CMK (cell line): Measurements from ENCODE around the gene LIX1.
"Not testable (repeated sequence)": the region's sequence is repeated elsewhere in the genome, so short reads cannot be mapped to it uniquely, and the experiment has no call there.

Experiments used
- DNase-seq: peaks from one replicate; pipeline ENCODE4 v3.0.0-alpha.2; 2010; ENCODE audit warnings: low read depth

LIX1 gene

DNA sequence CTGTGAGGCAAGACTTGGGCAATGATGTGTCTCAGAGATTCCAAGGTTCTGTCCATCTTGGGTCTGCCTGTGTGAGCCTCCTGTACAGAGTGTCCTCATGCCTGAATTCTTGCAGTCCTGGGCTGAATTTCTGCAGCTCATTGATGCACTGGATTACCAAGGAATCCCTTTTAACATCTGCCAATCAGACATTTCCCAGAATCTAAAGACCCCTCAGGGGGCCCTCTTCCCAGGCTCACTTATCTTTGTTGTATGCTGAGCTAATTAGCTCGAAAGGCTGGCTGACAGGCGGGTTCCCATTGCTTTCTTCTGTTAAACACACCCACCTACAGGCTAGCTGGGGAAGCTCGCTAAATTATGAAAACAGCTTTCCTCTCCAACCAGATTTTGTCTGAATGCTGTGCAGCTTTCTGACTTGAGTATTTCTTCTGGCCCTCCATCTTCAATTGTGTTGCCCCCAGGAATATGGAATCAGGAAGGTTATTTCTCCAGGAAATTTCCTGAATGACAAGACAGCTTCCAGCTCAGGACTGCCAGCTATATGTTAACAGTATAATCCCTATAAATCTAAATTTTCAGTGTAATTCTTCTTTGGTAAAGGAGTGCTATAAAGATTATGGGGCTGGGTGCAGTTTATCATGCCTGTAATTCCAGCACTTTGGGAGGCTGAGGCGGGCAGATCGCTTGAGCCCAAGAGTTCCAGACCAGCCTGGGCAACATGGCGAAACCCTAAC lies at the start of gene LIX1:
Gene LIX1 (minus strand): TSS at position 91 of the 734 bp plus-strand sequence. CDS start 35 bp downstream, at position 56.
- DNase-seq, result no peak

DNA sequence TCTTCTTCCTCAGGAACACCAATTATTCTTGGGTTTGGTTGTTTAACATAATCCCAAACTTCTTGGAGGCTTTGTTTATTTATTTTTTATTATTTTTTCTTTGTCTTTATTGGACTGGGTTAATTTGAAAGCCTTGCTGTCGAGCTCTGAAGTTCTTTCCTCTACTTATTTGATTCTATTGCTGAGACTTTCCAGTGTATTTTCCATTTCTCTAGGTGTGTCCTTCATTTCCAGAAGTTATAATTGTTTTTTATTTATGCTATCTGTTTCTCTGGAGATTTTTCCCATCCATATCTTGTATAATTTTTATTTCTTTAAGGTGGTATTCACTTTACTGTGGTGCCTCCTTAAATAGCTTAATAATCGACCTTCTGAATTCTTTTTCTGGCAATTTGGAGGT lies 49.5 kb upstream of the LIX1 start:
- DNase-seq, result no peak

DNA sequence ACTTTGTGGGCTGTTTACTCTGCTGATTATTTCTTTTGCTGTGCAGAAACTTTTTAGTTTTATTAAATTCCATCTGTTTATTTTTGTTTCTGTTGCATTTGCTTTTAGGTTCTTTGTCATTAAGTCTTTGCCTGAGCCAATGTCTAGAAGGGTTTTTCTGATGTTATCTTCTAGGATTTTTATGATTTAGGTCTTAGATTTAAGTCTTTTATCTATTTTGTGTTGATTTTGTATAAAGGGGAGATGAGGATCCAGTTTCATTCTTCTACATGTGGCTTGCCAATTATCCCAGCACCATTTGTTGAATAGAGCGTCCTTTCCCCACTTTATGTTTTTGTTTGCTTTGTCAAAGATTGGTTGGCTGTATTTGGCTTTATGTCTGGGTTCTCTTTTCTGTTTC lies 47.1 kb upstream of the LIX1 start:
- not testable (repeated sequence) for DNase-seq

DNA sequence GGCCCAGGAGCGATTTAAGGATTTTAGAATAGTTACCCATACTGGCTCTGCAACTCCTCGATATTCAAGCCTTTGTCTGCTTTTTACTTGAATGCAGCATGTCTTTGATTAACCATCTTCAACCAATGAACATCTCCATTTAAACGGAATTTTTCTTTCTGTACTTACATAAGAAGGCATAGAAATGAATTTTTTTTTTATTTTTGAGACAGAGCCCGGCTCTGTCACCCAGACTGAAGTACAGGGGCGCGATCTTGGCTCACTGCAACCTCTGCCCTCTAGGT lies 41.5 kb upstream of the LIX1 start:
- no peak for DNase-seq

DNA sequence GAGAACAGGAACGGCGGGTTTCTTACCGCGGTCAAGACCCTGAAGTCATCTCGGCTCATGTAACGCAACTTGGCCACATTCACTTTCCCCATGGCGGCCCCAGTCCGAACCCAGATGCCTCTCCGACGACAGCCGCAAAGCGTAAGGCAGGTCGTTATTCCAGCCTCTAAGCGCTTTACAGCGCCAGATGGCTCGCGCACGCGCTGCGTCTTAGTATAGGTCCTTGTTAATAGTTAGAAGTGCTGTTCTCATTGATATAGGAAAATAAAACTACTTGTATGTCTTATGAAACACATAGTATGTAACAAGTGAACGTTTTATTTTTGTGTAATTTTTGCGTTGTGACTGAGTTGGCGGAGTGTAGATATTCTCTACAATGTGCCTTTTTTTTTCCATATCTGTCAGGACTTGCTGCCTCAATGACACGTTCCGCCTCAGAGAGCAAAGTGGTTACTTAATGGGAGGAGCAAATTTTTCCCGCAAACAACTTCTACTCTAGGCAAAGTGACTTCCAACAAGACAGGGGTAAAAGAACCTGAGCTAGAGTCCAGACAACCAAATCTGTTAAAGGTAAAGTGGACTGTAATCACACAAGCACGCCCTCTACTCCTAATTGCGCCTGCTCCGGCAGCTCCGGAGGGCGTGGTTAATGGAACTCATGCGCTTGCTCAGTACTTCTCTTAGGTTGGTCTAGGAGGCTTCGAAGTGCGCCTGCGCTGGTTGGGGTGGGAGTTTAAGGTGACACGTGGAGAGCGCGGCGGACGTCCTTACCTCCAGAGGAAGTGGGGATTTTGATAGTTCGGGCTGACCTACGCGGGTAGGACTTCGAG lies 40.9 kb upstream of the LIX1 start, which contains the start of gene RIOK2:
Gene RIOK2 (minus strand): TSS at position 148 of the 830 bp plus-strand sequence. CDS start 56 bp downstream, at position 92.
- DNase-seq, result peak; percentile 92

DNA sequence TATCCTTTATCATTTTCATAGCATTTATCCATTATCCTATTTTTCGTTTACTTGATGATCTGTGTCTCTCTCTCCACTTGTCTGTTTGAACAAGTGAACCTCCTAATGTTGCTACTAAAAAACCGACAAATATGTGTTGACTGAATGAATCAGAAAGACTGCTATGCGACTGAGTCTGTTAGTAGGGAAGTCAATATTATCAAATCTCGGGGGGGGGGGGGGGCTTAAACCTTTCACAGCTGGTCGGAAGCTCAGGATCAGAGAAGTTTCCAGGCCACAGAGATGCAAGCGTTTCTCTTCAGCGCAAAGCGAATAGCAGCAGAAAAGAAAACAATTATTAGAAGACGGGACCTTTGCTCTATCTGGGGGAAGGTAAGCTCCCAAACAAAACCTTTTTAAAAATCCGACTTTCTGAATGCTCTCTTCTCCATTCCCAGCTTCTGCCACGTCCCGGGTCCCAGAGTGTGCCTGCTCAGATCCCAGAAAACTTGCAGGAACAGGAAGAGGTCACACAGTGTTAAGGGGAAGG lies 40.2 kb upstream of the LIX1 start:
- DNase-seq, result no peak

DNA sequence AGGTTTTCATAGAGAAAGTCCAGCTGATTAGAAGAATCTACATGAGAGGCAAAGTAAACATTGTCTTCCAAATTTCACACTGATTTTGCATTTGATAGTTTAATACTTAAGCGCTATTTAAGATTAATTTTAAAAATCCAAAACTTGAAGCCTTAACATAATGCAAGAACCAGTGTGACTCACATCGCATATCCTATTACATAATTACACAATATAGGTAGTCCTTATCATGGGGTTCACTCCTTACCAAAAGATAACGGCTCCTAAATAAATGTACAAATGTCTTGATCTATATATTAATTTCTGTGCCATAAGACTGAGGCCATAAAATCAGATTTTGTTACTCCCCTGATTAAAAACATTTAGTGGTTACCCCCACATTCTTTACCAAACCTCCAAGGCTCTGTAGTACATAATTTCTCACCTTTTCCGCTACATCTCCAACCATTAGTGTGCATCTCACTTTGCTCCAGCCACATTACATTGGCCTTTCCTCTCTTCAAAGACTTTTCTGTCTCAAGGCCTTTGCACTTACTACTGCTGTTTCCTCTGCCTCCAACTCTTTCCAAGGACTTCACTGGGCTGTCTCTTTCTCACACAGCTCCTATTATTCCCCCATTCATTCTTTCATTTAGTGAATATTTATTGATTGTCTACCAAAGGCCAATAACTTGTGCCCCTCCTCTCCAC lies 39.6 kb upstream of the LIX1 start:
- DNase-seq, result no peak

DNA sequence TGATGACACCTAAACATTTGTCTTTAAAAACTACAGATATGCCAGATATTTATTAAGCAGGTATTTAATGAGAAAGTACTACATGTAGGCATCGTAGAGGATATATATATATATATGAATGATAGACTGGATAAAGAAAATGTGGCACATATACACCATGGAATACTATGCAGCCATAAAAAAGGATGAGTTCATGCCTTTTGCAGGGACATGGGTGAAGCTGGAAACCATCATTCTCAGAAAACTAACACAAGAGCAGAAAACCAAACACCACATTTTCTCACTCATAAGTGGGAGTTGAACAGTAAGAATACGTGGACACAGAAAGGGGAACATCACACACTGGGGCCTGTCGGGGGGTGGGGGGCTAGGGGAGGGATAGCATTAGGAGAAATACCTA lies 37.0 kb upstream of the LIX1 start:
- not testable (repeated sequence) for DNase-seq

DNA sequence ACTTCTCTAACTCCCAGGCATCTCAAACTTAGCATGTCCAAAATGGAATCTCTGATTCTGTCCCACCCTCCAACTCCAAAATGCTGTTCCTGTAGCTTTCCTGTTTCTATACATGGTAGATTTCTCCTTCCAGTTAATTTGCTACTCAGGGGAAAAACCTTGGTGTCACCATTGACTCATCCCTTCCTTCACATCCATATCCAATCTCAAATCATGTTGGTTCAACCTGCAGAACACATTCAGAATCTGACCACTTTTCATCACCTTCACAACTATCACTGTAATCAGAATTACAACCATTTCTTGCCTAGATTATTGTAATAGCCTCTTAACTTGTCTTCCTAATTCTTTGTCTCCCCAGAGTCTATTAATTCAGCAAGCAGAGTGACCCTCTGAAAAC lies 29.8 kb upstream of the LIX1 start:
- DNase-seq, result no peak

DNA sequence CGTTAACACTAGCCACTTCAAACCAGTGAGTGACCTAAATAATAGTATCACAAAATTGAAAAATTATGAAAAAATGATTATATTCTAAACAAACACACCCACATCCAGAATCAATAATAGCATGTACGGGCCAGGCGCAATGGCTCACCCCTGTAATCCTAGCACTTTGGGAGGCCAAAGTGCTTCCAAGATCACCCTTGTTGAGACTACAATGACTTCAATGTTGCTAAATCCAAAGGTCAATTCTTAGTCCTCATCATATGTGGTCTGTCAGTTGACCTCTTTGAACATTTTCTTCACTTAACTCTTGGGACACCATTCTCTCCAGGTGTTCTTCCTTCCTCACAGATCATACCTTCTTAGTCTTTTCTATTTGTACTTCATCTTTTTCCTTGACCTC lies 29.3 kb upstream of the LIX1 start:
- DNase-seq, result no peak

DNA sequence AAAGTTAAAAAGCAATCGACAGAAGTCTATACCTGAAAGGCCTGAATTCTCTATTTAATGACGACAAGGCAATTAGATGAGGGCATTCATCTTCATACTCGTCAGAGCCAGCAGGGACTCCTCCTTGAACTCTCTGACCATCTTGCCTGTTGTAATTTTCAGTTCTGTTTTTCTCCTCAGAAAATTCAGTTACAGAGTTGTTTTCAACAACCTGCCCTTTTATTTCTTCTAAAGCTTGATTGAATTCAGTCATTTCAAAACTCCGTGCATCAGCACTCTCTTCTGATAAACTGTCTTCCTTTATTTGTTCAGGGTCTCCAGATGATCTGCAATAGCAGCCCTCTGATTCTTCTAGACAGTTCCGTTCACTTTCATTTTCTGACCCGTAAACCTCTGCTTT lies 25.0 kb upstream of the LIX1 start:
- no peak for DNase-seq

DNA sequence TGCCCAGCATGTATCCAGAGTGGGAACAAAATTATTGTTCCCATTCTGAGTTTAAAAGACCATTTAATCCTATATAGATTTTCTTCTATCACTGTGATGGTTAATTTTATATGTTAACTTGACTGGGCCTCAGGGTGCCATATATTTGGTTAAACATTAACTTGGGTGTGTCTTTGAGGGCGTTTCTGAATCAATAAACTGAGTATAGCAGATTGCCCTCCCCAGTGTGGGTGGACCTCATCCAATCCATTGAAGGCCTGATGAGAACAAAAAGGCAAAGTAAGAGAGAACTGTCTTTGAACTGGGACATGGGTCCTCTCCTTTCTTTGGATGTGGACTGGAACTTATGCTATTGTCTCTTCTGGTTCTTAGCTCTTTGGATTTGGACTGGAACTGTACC lies 23.3 kb upstream of the LIX1 start:
- no peak for DNase-seq

DNA sequence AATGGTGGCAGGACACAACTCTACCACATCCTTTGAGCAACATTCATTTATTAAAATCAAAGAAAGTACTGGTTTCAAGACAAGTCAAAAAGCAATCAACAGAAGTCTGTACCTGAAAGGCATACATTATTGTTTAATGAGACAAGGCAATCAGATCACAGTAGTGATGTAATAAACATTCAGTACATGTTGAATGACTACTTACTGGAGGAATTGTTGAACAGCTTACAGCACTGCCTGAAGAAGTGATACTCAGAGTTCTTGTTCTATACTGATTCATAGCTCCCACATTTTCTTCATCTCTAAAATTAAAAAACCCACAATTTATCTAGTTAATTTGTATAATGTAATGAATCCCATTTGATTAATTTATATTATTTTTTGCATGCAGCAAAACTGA lies 22.4 kb upstream of the LIX1 start:
- DNase-seq, result no peak

DNA sequence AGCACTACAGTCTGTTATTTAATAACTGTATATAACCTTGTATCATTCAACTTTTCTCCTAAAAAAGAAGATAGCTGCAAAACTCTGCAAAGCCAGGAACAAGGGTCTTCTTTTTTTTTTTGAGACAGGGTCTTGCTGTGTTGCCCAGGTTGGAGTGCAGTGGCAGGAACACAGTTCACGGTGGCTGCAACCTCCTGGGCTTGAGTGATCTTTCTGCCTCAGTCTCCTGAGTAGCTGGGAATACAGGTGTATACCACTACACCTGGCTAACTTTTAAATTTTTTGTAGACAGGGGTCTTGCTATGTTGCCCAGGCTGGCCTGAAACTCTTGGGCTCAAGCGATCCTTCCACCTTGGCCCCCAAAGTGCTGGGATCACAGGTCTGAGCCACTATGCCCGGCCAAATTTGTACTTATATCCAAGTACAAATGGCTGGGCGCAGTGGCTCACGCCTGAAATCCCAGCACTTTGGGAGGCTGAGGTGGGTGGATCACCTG lies 21.4 kb upstream of the LIX1 start:
- DNase-seq, result no peak

DNA sequence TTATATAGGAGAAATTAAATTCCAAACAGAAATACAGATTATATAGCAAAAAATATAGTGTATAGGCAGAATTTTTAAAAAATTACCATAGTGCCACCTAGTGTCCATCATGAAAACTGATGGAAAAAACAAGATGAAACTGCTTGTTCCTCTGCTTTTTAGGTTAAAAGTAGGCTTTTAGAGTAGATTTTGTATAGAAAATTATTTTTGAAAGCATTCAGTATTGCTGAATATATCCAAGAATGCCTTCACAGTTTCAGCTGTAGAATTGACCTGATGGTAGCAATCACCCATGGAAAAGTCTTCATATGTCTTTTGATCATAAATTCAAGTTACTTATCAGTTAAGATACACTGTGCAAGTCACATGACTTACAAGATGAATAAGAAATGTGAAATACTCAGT lies 21.0 kb upstream of the LIX1 start:
- DNase-seq, result no peak

DNA sequence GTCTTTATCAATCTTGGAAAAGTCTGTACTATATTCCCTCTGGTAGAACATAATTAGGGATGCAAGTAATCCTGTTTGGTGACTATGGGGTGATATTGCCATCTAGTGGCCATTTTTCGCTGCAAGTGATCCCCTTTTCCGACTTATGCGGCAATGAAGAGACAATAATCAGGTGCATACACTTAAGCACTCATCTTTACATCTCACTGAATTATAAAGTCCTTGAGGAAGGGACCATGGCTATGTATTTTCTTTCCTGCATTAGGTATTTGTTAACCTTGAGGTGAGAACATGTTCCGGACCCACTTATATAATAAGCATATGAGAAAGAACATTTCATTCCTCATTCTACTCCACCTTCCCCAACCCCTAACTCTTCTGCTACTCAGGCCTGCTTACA lies 19.6 kb upstream of the LIX1 start:
- peak; percentile 27 for DNase-seq

DNA sequence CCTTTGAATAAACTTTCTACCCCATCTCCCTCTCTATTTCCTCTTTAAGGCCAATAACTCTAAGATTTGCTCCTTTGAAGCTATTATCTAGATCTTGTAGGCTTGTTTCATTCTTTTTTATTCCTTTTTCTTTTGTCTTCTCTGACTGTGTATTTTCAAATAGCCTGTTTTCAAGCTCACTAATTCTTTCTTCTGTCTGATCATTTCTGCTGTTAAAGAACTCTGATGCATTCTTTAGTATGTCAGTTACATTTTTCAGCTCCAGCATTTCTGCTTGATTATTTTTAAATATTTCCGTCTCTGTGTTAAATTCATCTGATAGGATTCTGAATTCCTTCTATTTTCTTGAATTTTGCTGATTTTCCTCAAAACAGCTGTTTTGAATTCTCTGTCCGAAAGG lies 15.3 kb upstream of the LIX1 start:
- no peak for DNase-seq

DNA sequence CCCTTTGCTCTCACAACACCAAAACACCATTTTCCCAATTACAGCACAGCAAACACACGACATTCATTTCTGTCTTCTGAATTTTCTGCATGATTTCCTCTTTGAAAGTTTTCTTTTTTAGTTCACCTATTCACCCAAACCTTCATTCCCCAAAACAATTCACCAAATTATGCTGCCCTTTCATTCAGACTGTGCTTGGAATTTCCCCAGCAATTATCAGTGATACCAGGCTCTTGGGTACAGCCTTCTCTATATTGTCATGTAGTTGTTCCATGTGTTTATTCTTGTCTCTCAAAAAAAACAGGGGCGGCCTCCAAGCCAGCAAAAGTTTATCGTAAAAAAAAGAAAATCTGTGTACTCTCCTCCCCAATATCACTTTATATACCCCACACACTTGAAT lies 9.0 kb upstream of the LIX1 start:
- DNase-seq, result no peak

DNA sequence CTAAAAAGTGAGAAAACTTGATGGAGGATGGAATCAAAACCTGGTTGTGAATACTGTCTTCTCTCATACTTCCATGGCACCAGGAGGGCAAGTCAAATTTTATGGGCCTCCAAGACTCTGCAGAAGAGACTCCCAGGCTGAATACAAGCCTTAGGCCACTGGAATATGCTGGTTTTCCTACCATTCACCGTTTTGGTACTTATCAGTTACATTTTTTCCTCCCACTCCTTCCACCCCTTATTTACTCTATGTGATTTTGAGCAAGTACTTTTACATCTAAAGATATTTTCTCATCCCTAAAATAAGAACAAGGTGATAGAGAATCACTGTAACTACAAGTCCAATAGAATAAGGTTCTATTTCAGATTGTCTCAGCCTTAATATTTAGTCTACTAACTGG lies 8.0 kb upstream of the LIX1 start:
- DNase-seq, result no peak

DNA sequence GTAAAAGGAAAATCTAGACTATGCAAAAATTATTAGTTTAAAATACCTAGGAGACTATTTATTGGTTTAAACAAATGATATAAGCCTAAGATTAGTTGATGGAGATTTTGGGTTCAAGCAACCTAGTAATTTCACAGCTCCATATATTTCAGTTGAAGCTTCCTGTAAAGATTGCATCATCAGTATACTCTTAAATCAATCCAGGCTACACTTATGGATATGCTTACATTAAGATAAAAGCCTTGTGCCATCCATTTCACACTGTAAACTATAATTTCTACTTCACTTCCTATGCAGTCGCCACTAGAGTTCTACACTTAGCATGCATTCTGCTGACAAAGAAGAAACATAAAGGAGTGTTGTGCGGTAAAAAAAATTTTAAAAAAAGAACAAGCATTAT lies 7.3 kb upstream of the LIX1 start:
- DNase-seq, result no peak

DNA sequence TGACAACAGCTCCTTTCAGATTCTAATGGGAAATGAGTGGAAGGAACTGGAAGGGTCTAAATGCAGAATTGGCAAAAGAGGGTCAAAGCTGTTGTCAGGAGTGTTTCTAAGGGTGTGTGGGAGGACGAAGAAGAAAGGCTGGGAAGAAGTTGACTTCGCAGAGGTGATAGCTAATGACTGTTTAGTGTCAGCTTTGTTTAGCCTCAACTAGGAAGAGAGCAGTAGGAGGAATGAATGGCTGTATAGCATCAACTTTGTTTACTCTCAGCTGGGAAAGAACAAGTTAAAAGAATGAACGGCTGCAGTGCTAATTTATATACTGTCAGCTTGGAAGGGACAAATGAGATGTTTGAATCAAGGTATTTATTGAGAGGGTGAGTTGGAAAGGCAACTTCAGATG lies 5.9 kb upstream of the LIX1 start:
- DNase-seq, result no peak

DNA sequence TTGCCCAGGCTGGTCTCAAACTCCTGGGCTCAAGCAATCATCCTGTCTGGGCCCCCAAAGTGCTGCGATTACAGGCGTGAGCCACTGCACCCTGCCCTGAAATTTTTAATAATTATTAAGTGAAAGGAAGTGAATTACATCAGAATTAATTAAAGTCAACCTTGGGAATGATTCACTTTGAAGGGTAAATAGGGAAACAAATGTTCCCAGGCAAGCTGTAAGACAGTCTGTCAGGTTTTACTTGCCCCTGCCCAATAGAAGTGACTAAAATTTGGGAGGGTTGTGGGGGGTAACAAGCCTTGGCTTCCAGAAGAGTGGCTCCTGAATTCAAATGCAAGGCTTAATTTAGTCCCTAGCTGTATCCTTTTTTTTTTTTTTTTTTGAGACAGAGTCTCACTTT lies 1.3 kb upstream of the LIX1 start:
- DNase-seq, result no peak

DNA sequence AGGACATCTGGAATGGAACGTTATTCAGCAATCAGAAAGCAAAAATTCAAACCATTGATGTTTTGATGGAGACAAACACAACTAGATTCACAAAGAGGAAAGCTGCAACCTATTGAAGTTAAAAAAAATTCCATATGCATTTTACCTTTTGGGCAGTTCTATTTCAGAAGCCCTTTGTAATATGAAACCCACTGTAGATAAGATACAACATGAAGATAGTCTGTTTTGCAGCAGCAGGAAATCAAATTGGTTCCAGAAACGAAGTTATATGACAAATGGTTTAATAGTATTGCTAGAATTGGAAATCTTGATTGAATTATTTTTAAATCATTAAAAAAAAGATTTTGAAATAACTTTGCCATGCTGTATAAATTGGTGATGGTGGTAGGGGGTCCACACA lies 872 bp downstream of the LIX1 start:
- DNase-seq, result no peak
